WTC11 (cell line): ENCODE data around the gene CYSRT1. TPM values are rescaled to one million over a fixed set of nuclear protein-coding genes. Genes with fewer than 3 reads are reported as not detected.

Experiments
- ATAC-seq: fragments of 200-7000 bp; cut with Tn5 transposase; 2 replicates; pipeline ENCODE4 v1.10.0; 2021; ENCODE audit warnings: mild to moderate bottlenecking, moderate library complexity
- CTCF ChIA-PET: fragments of 300-600 bp; sonication (Branson Sonifier 250); formaldehyde crosslinking; loops from one replicate; lab custom pipeline; 2021; ENCODE audit warnings: antibody characterized with exemption; lab: Charles Lee
- POLR2A ChIA-PET: fragments of 350-600 bp; sonication (Branson Sonifier 250); formaldehyde crosslinking; loops from one replicate; lab custom pipeline; 2021; ENCODE audit warnings: antibody characterized with exemption; lab: Charles Lee
- DNase-seq: peaks from one replicate; pipeline ENCODE4 v3.0.0; 2021; ENCODE audit warnings: low spot score
- H3K27ac Mint-ChIP-seq: 2 replicates; pipeline ENCODE4 v1.8.0; 2021; ENCODE audit warnings: mixed read lengths
- H3K27me3 Mint-ChIP-seq: 2 replicates; pipeline ENCODE4 v1.8.0; 2021; ENCODE audit warnings: low read depth, mild to moderate bottlenecking, moderate library complexity, mixed read lengths
- H3K36me3 Mint-ChIP-seq: 2 replicates; pipeline ENCODE4 v1.8.0; 2021; ENCODE audit warnings: mixed read lengths
- H3K4me1 Mint-ChIP-seq: 2 replicates; pipeline ENCODE4 v1.8.0; 2022; ENCODE audit warnings: mixed read lengths
- H3K4me3 Mint-ChIP-seq: 2 replicates; pipeline ENCODE4 v1.8.0; 2021; ENCODE audit warnings: mild to moderate bottlenecking, moderate library complexity, mixed read lengths
- H3K9me3 Mint-ChIP-seq: 2 replicates; pipeline ENCODE4 v1.8.0; 2021; ENCODE audit warnings: mixed read lengths
- AR ChIP-seq: fragments of 250-450 bp; sonication (Bioruptor Pico); IDR thresholded peaks from 2 replicates; pipeline ENCODE4 v1.9.0; 2021; ENCODE audit warnings: mild to moderate bottlenecking
- CTCF ChIP-seq: fragments of 200-600 bp; IDR thresholded peaks from 2 replicates; pipeline ENCODE4 v1.8.0; 2022; ENCODE audit warnings: antibody characterized with exemption
- E2F1 ChIP-seq: sonication (generic); formaldehyde crosslinking; IDR thresholded peaks from 2 replicates; pipeline ENCODE4 v1.8.0; 2022; ENCODE audit warnings: mild to moderate bottlenecking, missing genetic modification reagents
- E2F4 ChIP-seq: sonication (generic); formaldehyde crosslinking; IDR thresholded peaks from 2 replicates; pipeline ENCODE4 v1.8.1; 2022; ENCODE audit warnings: low read depth, mild to moderate bottlenecking, moderate library complexity, missing genetic modification reagents, borderline replicate concordance
- E2F5 ChIP-seq: sonication (generic); formaldehyde crosslinking; IDR thresholded peaks from 2 replicates; pipeline ENCODE4 v1.8.1; 2022; ENCODE audit warnings: mild to moderate bottlenecking, moderate library complexity, missing genetic modification reagents
- EMX1 ChIP-seq: fragments of 250-450 bp; sonication (Bioruptor Pico); IDR thresholded peaks from 2 replicates; pipeline ENCODE4 v1.8.0; 2021; ENCODE audit warnings: mild to moderate bottlenecking
- ERG ChIP-seq: fragments of 250-450 bp; sonication (Bioruptor Pico); IDR thresholded peaks from 2 replicates; pipeline ENCODE4 v1.8.0; 2021; ENCODE audit warnings: mild to moderate bottlenecking
- GABPB1 ChIP-seq: sonication (generic); formaldehyde crosslinking; IDR thresholded peaks from 2 replicates; pipeline ENCODE4 v1.8.1; 2023; ENCODE audit warnings: mild to moderate bottlenecking, missing genetic modification reagents
- MAX ChIP-seq: sonication (generic); formaldehyde crosslinking; IDR thresholded peaks from 2 replicates; pipeline ENCODE4 v1.8.0; 2022; ENCODE audit warnings: mild to moderate bottlenecking, missing genetic modification reagents
- NFATC4 ChIP-seq: fragments of 250-450 bp; sonication (Bioruptor Pico); IDR thresholded peaks from 2 replicates; pipeline ENCODE4 v1.9.0; 2021; ENCODE audit warnings: mild to moderate bottlenecking
- NFYB ChIP-seq: sonication (generic); formaldehyde crosslinking; conservative IDR thresholded peaks from 2 replicates; pipeline ENCODE4 v1.8.0; 2022; ENCODE audit warnings: low read depth, missing genetic modification reagents
- NR1H2 ChIP-seq: sonication (generic); formaldehyde crosslinking; IDR thresholded peaks from 2 replicates; pipeline ENCODE4 v1.9.0; 2021; ENCODE audit warnings: mild to moderate bottlenecking, moderate library complexity, missing genetic modification reagents
- RORB ChIP-seq: fragments of 250-450 bp; sonication (Bioruptor Pico); IDR thresholded peaks from 2 replicates; pipeline ENCODE4 v1.9.0; 2021; ENCODE audit warnings: mild to moderate bottlenecking
- TCF7 ChIP-seq: sonication (generic); formaldehyde crosslinking; IDR thresholded peaks from 2 replicates; pipeline ENCODE4 v1.8.0; 2022; ENCODE audit warnings: mild to moderate bottlenecking, low read depth, missing genetic modification reagents, moderate library complexity
- TP53 ChIP-seq: sonication (generic); formaldehyde crosslinking; IDR thresholded peaks from 2 replicates; pipeline ENCODE4 v1.8.1; 2023; ENCODE audit warnings: mild to moderate bottlenecking, missing genetic modification reagents
- ZNF263 ChIP-seq: sonication (generic); formaldehyde crosslinking; IDR thresholded peaks from 2 replicates; pipeline ENCODE4 v1.8.1; 2022; ENCODE audit warnings: low read depth, mild to moderate bottlenecking, moderate library complexity, missing genetic modification reagents
- ZNF512 ChIP-seq: sonication (generic); formaldehyde crosslinking; IDR thresholded peaks from 2 replicates; pipeline ENCODE4 v1.8.1; 2022; ENCODE audit warnings: missing genetic modification reagents, borderline replicate concordance
- total RNA-seq: library from RNA; stranded (reverse); gene quantifications from 3 replicates; pipeline ENCODE4 v1.2.3, GENCODE V29; 2021

CYSRT1 gene
- total RNA-seq, 1 experiment from 2014 or later = 3.5 TPM

- no peak for TF ChIP-seq AR (CRISPR knock-in tag)
- no peak for TF ChIP-seq CTCF
- TF ChIP-seq NFYB = peak; percentile 43
- no peak for TF ChIP-seq NR1H2 (CRISPR knock-in tag)
- no peak for TF ChIP-seq E2F1
- no peak for TF ChIP-seq NFATC4 (CRISPR knock-in tag)
- no peak for TF ChIP-seq TP53 (CRISPR knock-in tag)
- TF ChIP-seq MAX (CRISPR knock-in tag) = no peak
Measured at GRCh38 chr9:137223078-137223970, 1.6 kb upstream of the CYSRT1 start (continued).

GRCh38 chr9:137225699-137226331, 841 bp downstream of the CYSRT1 start:
- ATAC-seq (no peak), DNase-seq (no peak)
- TF ChIP-seq EMX1 (CRISPR knock-in tag) (no peak), TCF7 (CRISPR knock-in tag) (0 out of 2 replicates have a peak, but pooled peaks have one; percentile 10)
- Mint-ChIP-seq H3K27me3 (no peaks in the 10 kb centered on the region), H3K9me3 (no peaks in the 10 kb centered on the region), H3K36me3 (no peaks in the 10 kb centered on the region), H3K27ac (no peak overlapping the region), H3K4me1 (peaks cover 3% of the 10 kb centered on the region), H3K4me3 (peak overlapping the region; percentile 35)
- POLR2A ChIA-PET = interaction anchor here (0.5 to 1.6 kb wide), 2 partner anchors 108 to 111 kb away, joined by 3 read pairs; no protein-coding TSS in a partner anchor
- CTCF ChIA-PET = interaction anchor here (1.2 to 8.9 kb wide), 9 partner anchors 10 to 216 kb away, joined by 3 to 143 read pairs (median 4); partner anchors contain the start of genes ANAPC2, NPDC1 and SSNA1

GRCh38 chr9:137226338-137227053, 1.5 kb downstream of the CYSRT1 start:
- no peaks in the 10 kb centered on the region for H3K27me3 Mint-ChIP-seq
- no peak overlapping the region for H3K4me3 Mint-ChIP-seq
- H3K9me3 Mint-ChIP-seq = no peaks in the 10 kb centered on the region
- H3K36me3 Mint-ChIP-seq = no peaks in the 10 kb centered on the region
- H3K4me1 Mint-ChIP-seq = peaks cover 3% of the 10 kb centered on the region
- DNase-seq = no peak
- CTCF ChIA-PET = interaction anchor here (1.3 to 8.9 kb wide), 14 partner anchors 9 to 215 kb away, joined by 3 to 143 read pairs (median 11); partner anchors contain the start of genes ANAPC2, NPDC1, SAPCD2 and SSNA1
- POLR2A ChIA-PET = interaction anchor here (0.5 to 1.6 kb wide), 3 partner anchors 38 to 111 kb away, joined by 3 read pairs; partner anchors contain the start of gene SSNA1
- H3K27ac Mint-ChIP-seq = no peak overlapping the region; the same call in 1 of the 2 replicates
- ATAC-seq = no peak
- TF ChIP-seq RORB (no peak), E2F4 (no peak), MAX (CRISPR knock-in tag) (no peak), GABPB1 (CRISPR knock-in tag) (no peak), NFATC4 (CRISPR knock-in tag) (no peak), ZNF512 (CRISPR knock-in tag) (no peak), E2F5 (CRISPR knock-in tag) (no peak), ERG (CRISPR knock-in tag) (no peak), ZNF263 (CRISPR knock-in tag) (no peak)
